DOHH2 (cell line): ENCODE measurements around the gene LYPD5.

Experiments
- CTCF ChIP-seq: fragments of 200-600 bp; sonication (generic); IDR thresholded peaks from one replicate; pipeline ENCODE4 v1.5.1; 2014; ENCODE audit warnings: antibody characterized with exemption, mild to moderate bottlenecking, low read depth, low read length; ENCODE audit not compliant: poor library complexity, severe bottlenecking
- EZH2phosphoT487 ChIP-seq: fragments of 200-600 bp; sonication (generic); IDR thresholded peaks from 2 replicates; pipeline ENCODE4 v1.6.1; 2017; ENCODE audit warnings: borderline replicate concordance, mild to moderate bottlenecking, antibody characterized with exemption, low read length, moderate library complexity, mixed read lengths

GRCh38 chr19:43820884-43821215, 18.6 kb upstream of the LYPD5 start:
- TF ChIP-seq CTCF (no peak), EZH2phosphoT487 (no peak)
